GM23338 (cell line): ENCODE results near the gene ALG10B. TPM values are rescaled to one million over a fixed set of nuclear protein-coding genes. Genes with fewer than 3 reads are reported as not detected.
"Not testable (repeated sequence)": the region's sequence is repeated elsewhere in the genome, so short reads cannot be mapped to it uniquely, and the experiment has no call there.

Experiments used
- ATAC-seq: fragments of 200-7000 bp; cut with Tn5 transposase; 3 replicates; pipeline ENCODE4 v1.9.1; 2020
- DNase-seq: peaks from one replicate; pipeline ENCODE4 v3.0.0-alpha.2; 2015; ENCODE audit warnings: low spot score
- H2AFZ ChIP-seq: fragments of 200-600 bp; sonication (generic); 2 replicates; pipeline ENCODE4 v1.8.0; 2016; ENCODE audit warnings: antibody characterized with exemption, mild to moderate bottlenecking, moderate library complexity
- H3F3A ChIP-seq: fragments of 200-600 bp; sonication (generic); replicated peaks from 2 replicates; pipeline ENCODE4 v1.8.0; 2017; ENCODE audit warnings: antibody characterized with exemption, mixed run types, low read depth
- H3K27ac ChIP-seq: fragments of 200-600 bp; sonication (generic); 2 replicates; pipeline ENCODE4 v1.6.1; 2016; ENCODE audit warnings: low read depth
- H3K27me3 ChIP-seq: fragments of 200-600 bp; sonication (generic); 2 replicates; pipeline ENCODE4 v1.8.0; 2016; ENCODE audit warnings: mild to moderate bottlenecking, mixed run types, moderate library complexity; ENCODE audit not compliant: insufficient read depth
- H3K36me3 ChIP-seq: fragments of 200-600 bp; sonication (generic); 2 replicates; pipeline ENCODE4 v1.8.0; 2016; ENCODE audit warnings: mild to moderate bottlenecking; ENCODE audit not compliant: insufficient read depth
- H3K4me1 ChIP-seq: fragments of 200-600 bp; sonication (generic); 2 replicates; pipeline ENCODE4 v1.8.0; 2016; ENCODE audit warnings: mild to moderate bottlenecking, moderate library complexity; ENCODE audit not compliant: insufficient read depth
- H3K4me2 ChIP-seq: fragments of 200-600 bp; sonication (generic); 2 replicates; pipeline ENCODE4 v1.7.1; 2017; ENCODE audit warnings: mixed run types
- H3K4me3 ChIP-seq: fragments of 200-600 bp; sonication (generic); 2 replicates; pipeline ENCODE4 v1.6.1; 2016; ENCODE audit warnings: mixed run types
- H3K79me2 ChIP-seq: fragments of 200-600 bp; sonication (generic); replicated peaks from 2 replicates; pipeline ENCODE4 v1.8.0; 2017; ENCODE audit warnings: mild to moderate bottlenecking; ENCODE audit not compliant: insufficient read depth
- H3K9me2 ChIP-seq: fragments of 200-600 bp; sonication (generic); 2 replicates; pipeline ENCODE4 v1.8.0; 2017; ENCODE audit not compliant: insufficient read depth
- H4K20me1 ChIP-seq: fragments of 200-600 bp; sonication (generic); replicated peaks from 2 replicates; pipeline ENCODE4 v1.8.0; 2017; ENCODE audit warnings: mild to moderate bottlenecking; ENCODE audit not compliant: insufficient read depth
- H3K27ac Mint-ChIP-seq: 2 replicates; pipeline ENCODE4 v1.8.0; 2020; ENCODE audit warnings: inconsistent platforms, mild to moderate bottlenecking, moderate library complexity, mixed read lengths
- H3K27me3 Mint-ChIP-seq: 3 replicates; pipeline ENCODE4 v1.8.0; 2022; ENCODE audit warnings: low read depth, mild to moderate bottlenecking, moderate library complexity, mixed read lengths, inconsistent platforms; ENCODE audit not compliant: insufficient read depth, poor library complexity
- H3K36me3 Mint-ChIP-seq: 3 replicates; pipeline ENCODE4 v1.8.0; 2021; ENCODE audit warnings: low read depth, mild to moderate bottlenecking, inconsistent platforms, moderate library complexity, mixed read lengths
- H3K4me1 Mint-ChIP-seq: 3 replicates; pipeline ENCODE4 v1.8.0; 2020; ENCODE audit warnings: mild to moderate bottlenecking, inconsistent platforms, mixed read lengths
- H3K4me3 Mint-ChIP-seq: 3 replicates; pipeline ENCODE4 v1.8.0; 2021; ENCODE audit warnings: moderate library complexity, mild to moderate bottlenecking, inconsistent platforms, mixed read lengths
- H3K9me3 Mint-ChIP-seq: 3 replicates; pipeline ENCODE4 v1.8.0; 2020; ENCODE audit warnings: moderate library complexity, mild to moderate bottlenecking, inconsistent platforms, mixed read lengths
- CREB1 ChIP-seq: fragments of 250-450 bp; sonication (Bioruptor Pico); IDR thresholded peaks from 2 replicates; pipeline ENCODE4 v1.5.0; 2020; ENCODE audit warnings: low read depth, mild to moderate bottlenecking, moderate library complexity
- EZH2 ChIP-seq: fragments of 200-600 bp; sonication (generic); IDR thresholded peaks from one replicate; pipeline ENCODE4 v1.8.0; 2017; ENCODE audit warnings: antibody characterized with exemption, mild to moderate bottlenecking, low read depth; ENCODE audit not compliant: unreplicated experiment
- EZH2phosphoT487 ChIP-seq: fragments of 200-600 bp; sonication (generic); IDR thresholded peaks from one replicate; pipeline ENCODE4 v1.8.1; 2018; ENCODE audit warnings: antibody characterized with exemption; ENCODE audit not compliant: unreplicated experiment
- JUNB ChIP-seq: IDR thresholded peaks from one replicate; pipeline ENCODE4 v1.6.1; 2016; ENCODE audit warnings: antibody characterized with exemption; ENCODE audit not compliant: unreplicated experiment
- NANOG ChIP-seq: IDR thresholded peaks from 2 replicates; pipeline ENCODE4 v1.6.1; 2016; ENCODE audit warnings: antibody characterized with exemption, borderline replicate concordance
- POLR2AphosphoS5 ChIP-seq: IDR thresholded peaks from 2 replicates; pipeline ENCODE4 v1.6.1; 2016; ENCODE audit warnings: antibody characterized with exemption, low read depth
- STAT1 ChIP-seq: IDR thresholded peaks from one replicate; pipeline ENCODE4 v1.6.1; 2016; ENCODE audit warnings: antibody characterized with exemption; ENCODE audit not compliant: unreplicated experiment
- ZNF331 ChIP-seq: fragments of 250-450 bp; sonication (Bioruptor Pico); IDR thresholded peaks from 2 replicates; pipeline ENCODE4 v1.5.0; 2020; ENCODE audit warnings: low read depth, mild to moderate bottlenecking, moderate library complexity
- polyA plus RNA-seq: library from polyadenylated mRNA; unstranded; fragments of >200 nt; fragmentation: Nextera tagmentation; extraction: Ambion mirVana; gene quantifications from 2 replicates; pipeline ENCODE4 v1.2.1, GENCODE V29; 2016
- total RNA-seq: library from RNA; depleted of rRNA; stranded (reverse); fragments of >200 nt; shearing (Covaris generic); gene quantifications from 2 replicates; pipeline ENCODE4 v1.2.3, GENCODE V29; 2014
- TF ChIP-seq, protein P1 (sequence below): fragments of 250-450 bp; sonication (Bioruptor Pico); IDR thresholded peaks from 2 replicates; pipeline ENCODE4 v1.5.0; 2020; ENCODE audit warnings: mild to moderate bottlenecking, moderate library complexity
- TF ChIP-seq, protein P2 (sequence below), 2 experiments: fragments of 200-600 bp in 1 of 2; sonication (generic) in 1 of 2; conservative IDR thresholded peaks; 2 replicates each; pipeline versions ENCODE4 v1.5.1 to v1.6.1; 2016 to 2017; ENCODE audit warnings: antibody characterized with exemption in 2 of 2, low read depth in 2 of 2, mild to moderate bottlenecking in 2 of 2, moderate library complexity in 1 of 2

ALG10B gene
- total and polyA plus RNA-seq, 2 experiments from 2014 or later: 0.44 to 4.0 TPM

DNA sequence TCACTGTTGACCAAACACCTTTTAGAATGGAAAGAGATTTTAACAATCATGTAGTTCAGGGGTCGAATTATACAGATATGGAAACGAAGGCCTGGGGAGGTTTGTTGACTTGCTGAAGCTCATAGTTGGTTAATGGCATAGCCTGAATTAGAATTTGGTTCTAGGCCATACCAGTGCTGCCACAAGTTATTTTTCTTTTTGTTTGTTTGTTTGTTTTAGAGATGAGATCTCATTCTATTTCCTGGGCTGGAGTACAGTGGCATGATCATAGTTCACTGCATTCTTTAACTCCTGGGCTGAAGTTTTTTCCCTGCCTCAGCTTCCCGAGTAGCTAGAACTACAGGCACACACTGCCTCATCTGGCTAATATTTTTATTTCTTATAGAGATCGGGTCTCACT, 25.4 kb upstream of the ALG10B start (continued):
- TF ChIP-seq, protein P1, sequence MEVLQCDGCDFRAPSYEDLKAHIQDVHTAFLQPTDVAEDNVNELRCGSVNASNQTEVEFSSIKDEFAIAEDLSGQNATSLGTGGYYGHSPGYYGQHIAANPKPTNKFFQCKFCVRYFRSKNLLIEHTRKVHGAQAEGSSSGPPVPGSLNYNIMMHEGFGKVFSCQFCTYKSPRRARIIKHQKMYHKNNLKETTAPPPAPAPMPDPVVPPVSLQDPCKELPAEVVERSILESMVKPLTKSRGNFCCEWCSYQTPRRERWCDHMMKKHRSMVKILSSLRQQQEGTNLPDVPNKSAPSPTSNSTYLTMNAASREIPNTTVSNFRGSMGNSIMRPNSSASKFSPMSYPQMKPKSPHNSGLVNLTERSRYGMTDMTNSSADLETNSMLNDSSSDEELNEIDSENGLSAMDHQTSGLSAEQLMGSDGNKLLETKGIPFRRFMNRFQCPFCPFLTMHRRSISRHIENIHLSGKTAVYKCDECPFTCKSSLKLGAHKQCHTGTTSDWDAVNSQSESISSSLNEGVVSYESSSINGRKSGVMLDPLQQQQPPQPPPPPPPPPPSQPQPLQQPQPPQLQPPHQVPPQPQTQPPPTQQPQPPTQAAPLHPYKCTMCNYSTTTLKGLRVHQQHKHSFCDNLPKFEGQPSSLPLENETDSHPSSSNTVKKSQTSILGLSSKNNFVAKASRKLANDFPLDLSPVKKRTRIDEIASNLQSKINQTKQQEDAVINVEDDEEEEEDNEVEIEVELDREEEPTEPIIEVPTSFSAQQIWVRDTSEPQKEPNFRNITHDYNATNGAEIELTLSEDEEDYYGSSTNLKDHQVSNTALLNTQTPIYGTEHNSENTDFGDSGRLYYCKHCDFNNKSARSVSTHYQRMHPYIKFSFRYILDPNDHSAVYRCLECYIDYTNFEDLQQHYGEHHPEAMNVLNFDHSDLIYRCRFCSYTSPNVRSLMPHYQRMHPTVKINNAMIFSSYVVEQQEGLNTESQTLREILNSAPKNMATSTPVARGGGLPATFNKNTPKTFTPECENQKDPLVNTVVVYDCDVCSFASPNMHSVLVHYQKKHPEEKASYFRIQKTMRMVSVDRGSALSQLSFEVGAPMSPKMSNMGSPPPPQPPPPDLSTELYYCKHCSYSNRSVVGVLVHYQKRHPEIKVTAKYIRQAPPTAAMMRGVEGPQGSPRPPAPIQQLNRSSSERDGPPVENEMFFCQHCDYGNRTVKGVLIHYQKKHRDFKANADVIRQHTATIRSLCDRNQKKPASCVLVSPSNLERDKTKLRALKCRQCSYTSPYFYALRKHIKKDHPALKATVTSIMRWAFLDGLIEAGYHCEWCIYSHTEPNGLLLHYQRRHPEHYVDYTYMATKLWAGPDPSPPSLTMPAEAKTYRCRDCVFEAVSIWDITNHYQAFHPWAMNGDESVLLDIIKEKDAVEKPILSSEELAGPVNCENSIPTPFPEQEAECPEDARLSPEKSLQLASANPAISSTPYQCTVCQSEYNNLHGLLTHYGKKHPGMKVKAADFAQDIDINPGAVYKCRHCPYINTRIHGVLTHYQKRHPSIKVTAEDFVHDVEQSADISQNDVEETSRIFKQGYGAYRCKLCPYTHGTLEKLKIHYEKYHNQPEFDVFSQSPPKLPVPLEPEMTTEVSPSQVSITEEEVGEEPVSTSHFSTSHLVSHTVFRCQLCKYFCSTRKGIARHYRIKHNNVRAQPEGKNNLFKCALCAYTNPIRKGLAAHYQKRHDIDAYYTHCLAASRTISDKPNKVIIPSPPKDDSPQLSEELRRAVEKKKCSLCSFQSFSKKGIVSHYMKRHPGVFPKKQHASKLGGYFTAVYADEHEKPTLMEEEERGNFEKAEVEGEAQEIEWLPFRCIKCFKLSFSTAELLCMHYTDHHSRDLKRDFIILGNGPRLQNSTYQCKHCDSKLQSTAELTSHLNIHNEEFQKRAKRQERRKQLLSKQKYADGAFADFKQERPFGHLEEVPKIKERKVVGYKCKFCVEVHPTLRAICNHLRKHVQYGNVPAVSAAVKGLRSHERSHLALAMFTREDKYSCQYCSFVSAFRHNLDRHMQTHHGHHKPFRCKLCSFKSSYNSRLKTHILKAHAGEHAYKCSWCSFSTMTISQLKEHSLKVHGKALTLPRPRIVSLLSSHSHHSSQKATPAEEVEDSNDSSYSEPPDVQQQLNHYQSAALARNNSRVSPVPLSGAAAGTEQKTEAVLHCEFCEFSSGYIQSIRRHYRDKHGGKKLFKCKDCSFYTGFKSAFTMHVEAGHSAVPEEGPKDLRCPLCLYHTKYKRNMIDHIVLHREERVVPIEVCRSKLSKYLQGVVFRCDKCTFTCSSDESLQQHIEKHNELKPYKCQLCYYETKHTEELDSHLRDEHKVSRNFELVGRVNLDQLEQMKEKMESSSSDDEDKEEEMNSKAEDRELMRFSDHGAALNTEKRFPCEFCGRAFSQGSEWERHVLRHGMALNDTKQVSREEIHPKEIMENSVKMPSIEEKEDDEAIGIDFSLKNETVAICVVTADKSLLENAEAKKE (CRISPR knock-in tag): no peak
- no peak for TF ChIP-seq ZNF331 (CRISPR knock-in tag)
- TF ChIP-seq CREB1: no peak
- TF ChIP-seq POLR2AphosphoS5: no peak
- no peak for TF ChIP-seq NANOG
- no peak for TF ChIP-seq EZH2
- TF ChIP-seq JUNB: no peak
- TF ChIP-seq STAT1: no peak
- TF ChIP-seq, protein P2, sequence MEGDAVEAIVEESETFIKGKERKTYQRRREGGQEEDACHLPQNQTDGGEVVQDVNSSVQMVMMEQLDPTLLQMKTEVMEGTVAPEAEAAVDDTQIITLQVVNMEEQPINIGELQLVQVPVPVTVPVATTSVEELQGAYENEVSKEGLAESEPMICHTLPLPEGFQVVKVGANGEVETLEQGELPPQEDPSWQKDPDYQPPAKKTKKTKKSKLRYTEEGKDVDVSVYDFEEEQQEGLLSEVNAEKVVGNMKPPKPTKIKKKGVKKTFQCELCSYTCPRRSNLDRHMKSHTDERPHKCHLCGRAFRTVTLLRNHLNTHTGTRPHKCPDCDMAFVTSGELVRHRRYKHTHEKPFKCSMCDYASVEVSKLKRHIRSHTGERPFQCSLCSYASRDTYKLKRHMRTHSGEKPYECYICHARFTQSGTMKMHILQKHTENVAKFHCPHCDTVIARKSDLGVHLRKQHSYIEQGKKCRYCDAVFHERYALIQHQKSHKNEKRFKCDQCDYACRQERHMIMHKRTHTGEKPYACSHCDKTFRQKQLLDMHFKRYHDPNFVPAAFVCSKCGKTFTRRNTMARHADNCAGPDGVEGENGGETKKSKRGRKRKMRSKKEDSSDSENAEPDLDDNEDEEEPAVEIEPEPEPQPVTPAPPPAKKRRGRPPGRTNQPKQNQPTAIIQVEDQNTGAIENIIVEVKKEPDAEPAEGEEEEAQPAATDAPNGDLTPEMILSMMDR (conservative IDR thresholded peaks at IDR 0.05; ENCODE audit: low read depth in 2 of 2): no peak
- TF ChIP-seq EZH2phosphoT487: no peak

DNA sequence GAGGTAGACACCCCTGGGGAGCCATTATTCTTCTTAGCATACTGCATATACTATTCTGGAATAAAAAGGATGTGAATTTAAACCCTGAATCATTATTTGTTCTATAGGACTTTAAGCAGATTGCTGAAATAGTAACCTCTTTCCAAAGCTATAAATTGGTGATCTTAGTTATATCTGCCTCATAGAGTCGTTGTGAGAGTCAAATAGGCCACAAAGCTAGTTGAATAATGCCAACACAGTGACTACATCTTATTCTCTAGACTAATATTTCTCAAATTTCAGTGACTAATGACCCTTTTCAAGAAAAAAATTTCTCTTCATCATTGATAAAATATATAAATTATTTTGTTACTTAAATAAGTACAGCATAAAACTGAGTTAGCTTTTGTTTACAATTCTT, 13.6 kb upstream of the ALG10B start:
- not testable (repeated sequence) for H3K27ac ChIP-seq, H3K4me2 ChIP-seq, H2AFZ ChIP-seq, ATAC-seq, H3F3A ChIP-seq, H3K4me3 Mint-ChIP-seq, H3K4me3 ChIP-seq, H3K27me3 Mint-ChIP-seq, H3K9me2 ChIP-seq, DNase-seq, H3K4me1 Mint-ChIP-seq, H3K79me2 ChIP-seq, H3K36me3 ChIP-seq, H3K4me1 ChIP-seq, H4K20me1 ChIP-seq, H3K27me3 ChIP-seq, H3K27ac Mint-ChIP-seq
- peaks cover 11% of the 10 kb centered on the region; the same call in 1 of the 3 replicates for H3K36me3 Mint-ChIP-seq
- H3K9me3 Mint-ChIP-seq: peaks cover 82% of the 10 kb centered on the region

DNA sequence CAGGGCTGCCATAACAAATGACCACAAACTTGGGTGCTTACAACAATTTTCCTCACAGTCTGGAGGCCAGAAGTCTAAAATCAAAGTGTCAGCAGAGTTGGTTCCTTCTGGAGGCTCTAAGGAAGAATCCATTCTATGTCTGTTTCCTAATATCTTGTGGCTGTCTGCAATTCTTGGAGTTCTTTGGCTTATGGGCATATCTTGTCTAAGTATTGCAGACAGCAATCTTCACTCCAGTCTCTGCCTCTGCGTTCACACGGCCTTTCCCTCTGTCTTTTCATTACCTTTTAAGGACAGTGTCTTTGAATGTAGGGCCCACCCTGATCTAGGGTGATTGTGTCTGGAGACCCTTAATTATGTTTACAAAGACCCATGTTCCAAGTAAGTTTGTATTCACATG, 5.4 kb downstream of the ALG10B start:
- H3K27me3 Mint-ChIP-seq: not testable (repeated sequence)

More for the DNA sequence above, 5.4 kb downstream of the ALG10B start:
- not testable (repeated sequence) for H3K27me3 ChIP-seq, H3K27ac Mint-ChIP-seq, H3K36me3 Mint-ChIP-seq, H3K4me1 ChIP-seq, H3K4me3 Mint-ChIP-seq, H3K36me3 ChIP-seq, H3K9me2 ChIP-seq, H3F3A ChIP-seq, H3K79me2 ChIP-seq, H3K27ac ChIP-seq, H3K9me3 Mint-ChIP-seq, H3K4me3 ChIP-seq, H4K20me1 ChIP-seq, H2AFZ ChIP-seq, DNase-seq, ATAC-seq, H3K4me2 ChIP-seq, H3K4me1 Mint-ChIP-seq
